Testis (tissue), 2 donors: ENCODE measurements around the gene MAN2A2.

Experiments used
- CTCF ChIP-seq, 3 experiments: fragments of 450-650 bp in 2 of 3; fragments of 200-600 bp in 1 of 3; sonication (generic) in 1 of 3; IDR thresholded peaks; one replicate each; pipeline ENCODE4 v1.5.1; 2016 to 2019; ENCODE audit warnings: antibody characterized with exemption in 3 of 3, mild to moderate bottlenecking in 2 of 3, moderate library complexity in 1 of 3
- POLR2A ChIP-seq: fragments of 450-650 bp; IDR thresholded peaks from one replicate; pipeline ENCODE4 v1.6.1; 2017; ENCODE audit warnings: antibody characterized with exemption, mild to moderate bottlenecking, moderate library complexity

- TF ChIP-seq CTCF (IDR thresholded peaks at IDR 0.05) (no peak), POLR2A (no peak)
Observed at GRCh38 chr15:90865702-90866101, 37.4 kb upstream of the MAN2A2 start.
